Vagina (tissue), 2 donors: Measurements from ENCODE around the gene RPS14. TPM values are rescaled to one million over a fixed set of nuclear protein-coding genes. Genes with fewer than 3 reads are reported as not detected.

ENCODE experiments used
- DNase-seq, 2 donors: peaks; one replicate each; pipeline ENCODE4 v3.0.0-alpha.2; 2017; ENCODE audit errors: extremely low spot score in 2 of 2
- H3K27ac ChIP-seq: fragments of 200-600 bp; sonication (generic); one replicate; pipeline ENCODE4 v1.5.1; 2019
- H3K27me3 ChIP-seq: fragments of 200-600 bp; sonication (generic); one replicate; pipeline ENCODE4 v1.5.1; 2019
- H3K36me3 ChIP-seq, 2 donors: fragments of 200-600 bp; sonication (generic); one replicate each; pipeline ENCODE4 v1.5.1; 2017 to 2019
- H3K4me1 ChIP-seq: fragments of 200-600 bp; sonication (generic); one replicate; pipeline ENCODE4 v1.5.1; 2019
- H3K4me3 ChIP-seq, 2 donors: fragments of 200-600 bp; sonication (generic); 1 replicate in 1 of 2; 2 replicates in 1 of 2; pipeline ENCODE4 v1.5.1; 2016 to 2019
- H3K9me3 ChIP-seq: fragments of 200-600 bp; sonication (generic); one replicate; pipeline ENCODE4 v1.5.1; 2019
- POLR2A ChIP-seq, 2 donors: fragments of 450-650 bp; IDR thresholded peaks; one replicate each; pipeline ENCODE4 v1.6.1; 2017; ENCODE audit warnings: antibody characterized with exemption in 2 of 2, mild to moderate bottlenecking in 2 of 2, moderate library complexity in 2 of 2
- POLR2AphosphoS5 ChIP-seq, 2 donors: sonication (generic); formaldehyde crosslinking; IDR thresholded peaks; one replicate each; pipeline ENCODE4 v1.9.0; 2017; ENCODE audit warnings: antibody characterized with exemption in 2 of 2, mild to moderate bottlenecking in 2 of 2, low read depth in 1 of 2; ENCODE audit not compliant: insufficient read depth in 1 of 2
- intact Hi-C: fragments of 100-400 bp; cut with DNase I; formaldehyde crosslinking; loops from one replicate; pipeline ENCODE4 v1.15.1; 2023
- total RNA-seq: library from RNA; depleted of rRNA; stranded (reverse); fragments of >200 nt; gene quantifications from one replicate; pipeline ENCODE4 v1.2.3, GENCODE V29; 2016
- TF ChIP-seq, protein P1 (sequence below), 3 experiments: fragments of 450-650 bp in 2 of 3; fragments of 200-600 bp in 1 of 3; sonication (generic) in 1 of 3; IDR thresholded peaks; one replicate each; pipeline ENCODE4 v1.5.1; 2017 to 2019; ENCODE audit warnings: antibody characterized with exemption in 3 of 3, mild to moderate bottlenecking in 2 of 3, moderate library complexity in 2 of 3

Gene RPS14
- total RNA-seq, 1 donor from 2014 or later, result 3,194 TPM

GRCh38 chr5:150451594-150451993 lies 2.1 kb upstream of the RPS14 start:
- H3K4me3 ChIP-seq, result no peak overlapping the region
- peaks cover 2 to 11% of the 10 kb centered on the region in 2 donors for H3K36me3 ChIP-seq
- intact Hi-C loops, result no loop called here
- DNase-seq, result no peak
- peaks cover 25% of the 10 kb centered on the region for H3K4me1 ChIP-seq
- H3K27ac ChIP-seq, result no peak overlapping the region
- no peaks in the 10 kb centered on the region for H3K27me3 ChIP-seq
- H3K9me3 ChIP-seq, result no peaks in the 10 kb centered on the region
- TF ChIP-seq POLR2A (IDR thresholded peaks at IDR 0.05) (no peak), POLR2AphosphoS5 (IDR thresholded peaks at IDR 0.05; ENCODE audit: insufficient read depth in 1 of 2, low read depth in 1 of 2) (no peak)
- TF ChIP-seq, protein P1, sequence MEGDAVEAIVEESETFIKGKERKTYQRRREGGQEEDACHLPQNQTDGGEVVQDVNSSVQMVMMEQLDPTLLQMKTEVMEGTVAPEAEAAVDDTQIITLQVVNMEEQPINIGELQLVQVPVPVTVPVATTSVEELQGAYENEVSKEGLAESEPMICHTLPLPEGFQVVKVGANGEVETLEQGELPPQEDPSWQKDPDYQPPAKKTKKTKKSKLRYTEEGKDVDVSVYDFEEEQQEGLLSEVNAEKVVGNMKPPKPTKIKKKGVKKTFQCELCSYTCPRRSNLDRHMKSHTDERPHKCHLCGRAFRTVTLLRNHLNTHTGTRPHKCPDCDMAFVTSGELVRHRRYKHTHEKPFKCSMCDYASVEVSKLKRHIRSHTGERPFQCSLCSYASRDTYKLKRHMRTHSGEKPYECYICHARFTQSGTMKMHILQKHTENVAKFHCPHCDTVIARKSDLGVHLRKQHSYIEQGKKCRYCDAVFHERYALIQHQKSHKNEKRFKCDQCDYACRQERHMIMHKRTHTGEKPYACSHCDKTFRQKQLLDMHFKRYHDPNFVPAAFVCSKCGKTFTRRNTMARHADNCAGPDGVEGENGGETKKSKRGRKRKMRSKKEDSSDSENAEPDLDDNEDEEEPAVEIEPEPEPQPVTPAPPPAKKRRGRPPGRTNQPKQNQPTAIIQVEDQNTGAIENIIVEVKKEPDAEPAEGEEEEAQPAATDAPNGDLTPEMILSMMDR (IDR thresholded peaks at IDR 0.05), result no peak

GRCh38 chr5:150448952-150449516 lies 505 bp downstream of the RPS14 start:
- no peak for TF ChIP-seq POLR2AphosphoS5 (IDR thresholded peaks at IDR 0.05; ENCODE audit: insufficient read depth in 1 of 2, low read depth in 1 of 2)
- TF ChIP-seq POLR2A (IDR thresholded peaks at IDR 0.05), result no peak
- TF ChIP-seq, protein P1 (IDR thresholded peaks at IDR 0.05), result no peak
- intact Hi-C loops, result no loop called here
- H3K9me3 ChIP-seq, result no peaks in the 10 kb centered on the region
- peak overlapping the region; percentile 65 to 74 for H3K4me3 ChIP-seq
- DNase-seq, result no peak
- H3K4me1 ChIP-seq, result peaks cover 29% of the 10 kb centered on the region
- H3K27me3 ChIP-seq, result no peaks in the 10 kb centered on the region
- H3K27ac ChIP-seq, result peak overlapping the region; percentile 86
- peaks cover 10 to 37% of the 10 kb centered on the region in 2 donors for H3K36me3 ChIP-seq

GRCh38 chr5:150448334-150448733 lies 1.2 kb downstream of the RPS14 start:
- peaks cover 10 to 44% of the 10 kb centered on the region in 2 donors for H3K36me3 ChIP-seq
- intact Hi-C loops, result no loop called here
- H3K4me1 ChIP-seq, result peaks cover 29% of the 10 kb centered on the region
- DNase-seq, result no peak
- peak overlapping the region; percentile 65 to 74 for H3K4me3 ChIP-seq
- no peaks in the 10 kb centered on the region for H3K27me3 ChIP-seq
- H3K27ac ChIP-seq, result peak overlapping the region; percentile 86
- TF ChIP-seq POLR2A (IDR thresholded peaks at IDR 0.05) (no peak), POLR2AphosphoS5 (IDR thresholded peaks at IDR 0.05; ENCODE audit: insufficient read depth in 1 of 2, low read depth in 1 of 2) (no peak)
- TF ChIP-seq, protein P1 (IDR thresholded peaks at IDR 0.05), result no peak
- H3K9me3 ChIP-seq, result no peaks in the 10 kb centered on the region

- no peak for DNase-seq
- TF ChIP-seq POLR2A (IDR thresholded peaks at IDR 0.05) (no peak), POLR2AphosphoS5 (IDR thresholded peaks at IDR 0.05; ENCODE audit: insufficient read depth in 1 of 2, low read depth in 1 of 2) (no peak)
- TF ChIP-seq, protein P1 (IDR thresholded peaks at IDR 0.05), result no peak
- Histone ChIP-seq H3K9me3 (no peaks in the 10 kb centered on the region), H3K36me3 (peaks cover 10 to 45% of the 10 kb centered on the region in 2 donors), H3K27ac (no peak overlapping the region), H3K4me3 (no peak overlapping the region), H3K4me1 (peaks cover 29% of the 10 kb centered on the region), H3K27me3 (no peaks in the 10 kb centered on the region)
- intact Hi-C loops, result no loop called here
These were observed 2.4 kb downstream of the RPS14 start for GRCh38 chr5:150447188-150447587.

- intact Hi-C loops, result no loop called here
- Histone ChIP-seq H3K27me3 (no peaks in the 10 kb centered on the region), H3K27ac (no peak overlapping the region), H3K36me3 (peaks cover 10 to 45% of the 10 kb centered on the region in 2 donors), H3K4me1 (peaks cover 29% of the 10 kb centered on the region), H3K9me3 (no peaks in the 10 kb centered on the region), H3K4me3 (no peak overlapping the region)
- no peak for TF ChIP-seq POLR2A (IDR thresholded peaks at IDR 0.05)
- TF ChIP-seq, protein P1 (IDR thresholded peaks at IDR 0.05), result no peak
- no peak for TF ChIP-seq POLR2AphosphoS5 (IDR thresholded peaks at IDR 0.05; ENCODE audit: insufficient read depth in 1 of 2, low read depth in 1 of 2)
- DNase-seq, result no peak
These were observed 3.0 kb downstream of the RPS14 start for GRCh38 chr5:150446583-150446982.
